Measurements from ENCODE around the gene CDH11.

The CDH11 gene, protein sequence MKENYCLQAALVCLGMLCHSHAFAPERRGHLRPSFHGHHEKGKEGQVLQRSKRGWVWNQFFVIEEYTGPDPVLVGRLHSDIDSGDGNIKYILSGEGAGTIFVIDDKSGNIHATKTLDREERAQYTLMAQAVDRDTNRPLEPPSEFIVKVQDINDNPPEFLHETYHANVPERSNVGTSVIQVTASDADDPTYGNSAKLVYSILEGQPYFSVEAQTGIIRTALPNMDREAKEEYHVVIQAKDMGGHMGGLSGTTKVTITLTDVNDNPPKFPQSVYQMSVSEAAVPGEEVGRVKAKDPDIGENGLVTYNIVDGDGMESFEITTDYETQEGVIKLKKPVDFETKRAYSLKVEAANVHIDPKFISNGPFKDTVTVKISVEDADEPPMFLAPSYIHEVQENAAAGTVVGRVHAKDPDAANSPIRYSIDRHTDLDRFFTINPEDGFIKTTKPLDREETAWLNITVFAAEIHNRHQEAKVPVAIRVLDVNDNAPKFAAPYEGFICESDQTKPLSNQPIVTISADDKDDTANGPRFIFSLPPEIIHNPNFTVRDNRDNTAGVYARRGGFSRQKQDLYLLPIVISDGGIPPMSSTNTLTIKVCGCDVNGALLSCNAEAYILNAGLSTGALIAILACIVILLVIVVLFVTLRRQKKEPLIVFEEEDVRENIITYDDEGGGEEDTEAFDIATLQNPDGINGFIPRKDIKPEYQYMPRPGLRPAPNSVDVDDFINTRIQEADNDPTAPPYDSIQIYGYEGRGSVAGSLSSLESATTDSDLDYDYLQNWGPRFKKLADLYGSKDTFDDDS

DNA sequence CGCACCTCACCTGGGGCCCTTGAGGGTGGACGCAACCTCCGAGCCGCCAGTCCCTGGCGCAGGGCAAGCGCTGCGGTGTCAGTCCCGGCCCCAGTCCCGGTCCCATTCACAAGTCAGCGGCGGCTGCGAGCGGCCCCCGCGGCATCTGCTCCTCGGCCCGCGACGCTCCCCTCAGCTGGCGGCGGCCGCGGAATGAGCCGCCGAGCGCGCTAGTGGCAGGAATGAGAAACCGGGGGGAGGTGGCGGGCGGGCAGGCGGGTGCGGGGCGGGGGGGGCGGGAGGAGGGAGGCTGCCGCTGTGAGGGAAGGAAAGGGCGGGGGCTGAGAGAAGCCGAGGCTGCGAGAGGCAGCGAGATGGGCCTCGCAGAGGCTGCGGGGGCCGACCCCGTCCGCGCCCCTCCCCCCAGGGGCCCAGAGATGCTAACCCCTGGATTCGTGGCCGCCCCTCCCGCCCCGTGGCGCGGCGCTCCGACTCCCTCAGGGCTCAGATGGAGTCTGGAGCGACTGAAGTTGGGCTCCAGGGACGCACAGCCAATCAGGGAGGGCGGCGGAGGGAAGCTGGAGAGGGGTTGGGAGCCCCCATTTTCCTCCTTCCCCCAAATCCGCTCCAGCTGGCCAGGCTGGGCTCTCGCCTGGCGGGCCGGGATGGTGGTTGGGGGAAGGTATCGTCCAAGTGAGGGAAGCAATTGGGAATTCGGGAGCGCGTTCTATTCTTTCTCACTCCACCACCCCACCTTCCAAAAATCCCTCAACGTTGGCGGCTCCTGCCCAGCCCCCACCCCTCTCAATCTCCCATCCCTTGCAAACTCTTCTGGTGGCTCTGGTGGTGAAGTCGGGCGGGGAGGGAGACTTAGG is at the start of gene CDH11:
TSS of gene CDH11 (minus strand) at position 194 of the 854 bp plus-strand sequence. CDS start 117,194 bp downstream, outside the sequence.
- H3K79me2 ChIP-seq (ENCODE audit: low read length), result no peaks in the 10 kb centered on the region
- no peaks in the 10 kb centered on the region for H3K4me1 ChIP-seq (ENCODE audit: low read length)
- no peaks in the 10 kb centered on the region for H3K36me3 ChIP-seq (replicated peaks; ENCODE audit: insufficient read depth, low read length)
- H3K9me2 ChIP-seq (replicated peaks; ENCODE audit: insufficient read depth, low read length), result no peaks in the 10 kb centered on the region
- H3K4me3 ChIP-seq (ENCODE audit: low read length), result no peak within 1 kb of the TSS
- no peak within 1 kb of the TSS for H3K9ac ChIP-seq (ENCODE audit: low read length)
- H3K9me3 ChIP-seq (replicated peaks; ENCODE audit: insufficient read depth, low read length), result no peaks in the 10 kb centered on the region
- no peaks in the 10 kb centered on the region for H3F3A ChIP-seq (ENCODE audit: insufficient read depth, low read length)
- TF ChIP-seq, protein P1, sequence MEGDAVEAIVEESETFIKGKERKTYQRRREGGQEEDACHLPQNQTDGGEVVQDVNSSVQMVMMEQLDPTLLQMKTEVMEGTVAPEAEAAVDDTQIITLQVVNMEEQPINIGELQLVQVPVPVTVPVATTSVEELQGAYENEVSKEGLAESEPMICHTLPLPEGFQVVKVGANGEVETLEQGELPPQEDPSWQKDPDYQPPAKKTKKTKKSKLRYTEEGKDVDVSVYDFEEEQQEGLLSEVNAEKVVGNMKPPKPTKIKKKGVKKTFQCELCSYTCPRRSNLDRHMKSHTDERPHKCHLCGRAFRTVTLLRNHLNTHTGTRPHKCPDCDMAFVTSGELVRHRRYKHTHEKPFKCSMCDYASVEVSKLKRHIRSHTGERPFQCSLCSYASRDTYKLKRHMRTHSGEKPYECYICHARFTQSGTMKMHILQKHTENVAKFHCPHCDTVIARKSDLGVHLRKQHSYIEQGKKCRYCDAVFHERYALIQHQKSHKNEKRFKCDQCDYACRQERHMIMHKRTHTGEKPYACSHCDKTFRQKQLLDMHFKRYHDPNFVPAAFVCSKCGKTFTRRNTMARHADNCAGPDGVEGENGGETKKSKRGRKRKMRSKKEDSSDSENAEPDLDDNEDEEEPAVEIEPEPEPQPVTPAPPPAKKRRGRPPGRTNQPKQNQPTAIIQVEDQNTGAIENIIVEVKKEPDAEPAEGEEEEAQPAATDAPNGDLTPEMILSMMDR (IDR thresholded peaks at IDR 0.05; ENCODE audit: low read length), result no peak
- TF ChIP-seq EZH2phosphoT487 (IDR thresholded peaks at IDR 0.05; ENCODE audit: low read length) (no peak), EZH2 (optimal IDR thresholded peaks at IDR 0.05; ENCODE audit: low read depth, low read length) (no peak)
- no peaks in the 10 kb centered on the region for H4K20me1 ChIP-seq (ENCODE audit: insufficient read depth, low read length)
- H3K27ac ChIP-seq (ENCODE audit: low read length), result no peak within 1 kb of the TSS
- DNase-seq, result no peak
- H3K27me3 ChIP-seq (replicated peaks; ENCODE audit: insufficient read depth, low read length), result no peaks in the 10 kb centered on the region
- H3K4me2 ChIP-seq (ENCODE audit: low read depth, low read length), result peak within 1 kb of the TSS; percentile 14; the same call in 1 of the 2 replicates
- H2AFZ ChIP-seq (ENCODE audit: low read length), result no peak within 1 kb of the TSS; the same call in 1 of the 2 replicates

DNA sequence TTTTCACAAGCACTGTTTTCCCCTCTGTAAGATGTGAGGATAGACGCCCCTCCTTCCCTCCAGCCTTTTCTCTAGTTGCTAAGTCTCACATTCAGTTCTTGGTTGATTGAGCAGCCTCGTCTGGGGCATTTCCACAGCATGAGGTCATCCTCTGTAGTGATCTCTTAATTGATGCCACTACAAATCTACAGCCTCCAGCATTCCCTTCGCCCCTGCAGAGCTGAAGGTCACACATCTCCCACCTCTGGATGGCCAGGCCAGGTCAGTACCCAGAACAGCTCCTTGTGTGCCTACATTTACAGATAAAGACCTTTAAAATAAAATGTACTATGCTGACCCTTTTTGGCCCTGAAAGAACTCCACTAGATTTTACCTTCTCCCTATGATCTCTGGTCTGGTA is 32.5 kb upstream of the CDH11 start:
- no peaks in the 10 kb centered on the region for H4K20me1 ChIP-seq (ENCODE audit: insufficient read depth, low read length)
- H3K9ac ChIP-seq (ENCODE audit: low read length), result no peak overlapping the region
- H3K27ac ChIP-seq (ENCODE audit: low read length), result no peak overlapping the region

More for the DNA sequence above, 32.5 kb upstream of the CDH11 start:
- Histone ChIP-seq H3K4me2 (ENCODE audit: low read depth, low read length) (no peak overlapping the region), H2AFZ (ENCODE audit: low read length) (no peak overlapping the region), H3K9me3 (replicated peaks; ENCODE audit: insufficient read depth, low read length) (no peaks in the 10 kb centered on the region), H3K36me3 (replicated peaks; ENCODE audit: insufficient read depth, low read length) (no peaks in the 10 kb centered on the region), H3K4me1 (ENCODE audit: low read length) (peaks cover 11% of the 10 kb centered on the region), H3K4me3 (ENCODE audit: low read length) (no peak overlapping the region), H3K79me2 (ENCODE audit: low read length) (no peaks in the 10 kb centered on the region), H3F3A (ENCODE audit: insufficient read depth, low read length) (peaks cover 6% of the 10 kb centered on the region; the same call in 1 of the 2 replicates), H3K9me2 (replicated peaks; ENCODE audit: insufficient read depth, low read length) (no peaks in the 10 kb centered on the region), H3K27me3 (replicated peaks; ENCODE audit: insufficient read depth, low read length) (no peaks in the 10 kb centered on the region)
- TF ChIP-seq EZH2 (optimal IDR thresholded peaks at IDR 0.05; ENCODE audit: low read depth, low read length) (no peak), EZH2phosphoT487 (IDR thresholded peaks at IDR 0.05; ENCODE audit: low read length) (no peak)
- TF ChIP-seq, protein P1 (IDR thresholded peaks at IDR 0.05; ENCODE audit: low read length), result no peak
- no peak for DNase-seq
